ENCODE measurements around the gene NCOR2.

Gene NCOR2

DNA sequence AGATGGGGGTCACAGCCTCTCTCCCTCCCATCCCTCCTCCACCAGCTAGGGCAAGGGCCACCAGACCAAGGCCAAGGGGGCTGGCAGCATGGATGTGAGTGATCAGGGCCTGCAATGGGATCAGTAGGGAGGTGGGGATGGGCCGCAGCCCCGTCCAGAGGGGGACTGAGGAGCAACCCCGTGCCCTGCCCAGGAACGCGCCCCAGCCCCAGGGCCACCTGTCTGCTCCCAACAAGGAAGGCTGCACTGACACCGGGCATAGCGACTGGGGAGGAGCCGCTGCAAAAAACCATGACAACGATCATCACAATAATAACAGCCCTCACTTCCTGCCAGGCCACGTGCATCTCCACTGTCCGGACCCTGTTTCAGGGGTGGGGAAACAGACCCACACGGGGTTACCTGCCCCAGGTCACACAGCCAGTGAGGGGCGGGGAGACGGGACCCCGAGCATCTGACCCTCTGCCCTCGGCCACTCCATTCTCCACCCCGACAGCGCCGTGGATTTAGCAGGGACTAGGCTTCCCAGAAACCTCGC, 24.3 kb downstream of the NCOR2 start:
- Mint-ChIP-seq H3K36me3 (ENCODE audit: low read depth) (peaks cover 49% of the 10 kb centered on the region), H3K27me3 (no peaks in the 10 kb centered on the region), H3K4me3 (no peak overlapping the region), H3K4me1 (ENCODE audit: low read depth) (peaks cover 87% of the 10 kb centered on the region), H3K27ac (peak overlapping the region; percentile 98), H3K9me3 (no peaks in the 10 kb centered on the region)
- intact Hi-C loops (cut with micrococcal nuclease): no loop called here

DNA sequence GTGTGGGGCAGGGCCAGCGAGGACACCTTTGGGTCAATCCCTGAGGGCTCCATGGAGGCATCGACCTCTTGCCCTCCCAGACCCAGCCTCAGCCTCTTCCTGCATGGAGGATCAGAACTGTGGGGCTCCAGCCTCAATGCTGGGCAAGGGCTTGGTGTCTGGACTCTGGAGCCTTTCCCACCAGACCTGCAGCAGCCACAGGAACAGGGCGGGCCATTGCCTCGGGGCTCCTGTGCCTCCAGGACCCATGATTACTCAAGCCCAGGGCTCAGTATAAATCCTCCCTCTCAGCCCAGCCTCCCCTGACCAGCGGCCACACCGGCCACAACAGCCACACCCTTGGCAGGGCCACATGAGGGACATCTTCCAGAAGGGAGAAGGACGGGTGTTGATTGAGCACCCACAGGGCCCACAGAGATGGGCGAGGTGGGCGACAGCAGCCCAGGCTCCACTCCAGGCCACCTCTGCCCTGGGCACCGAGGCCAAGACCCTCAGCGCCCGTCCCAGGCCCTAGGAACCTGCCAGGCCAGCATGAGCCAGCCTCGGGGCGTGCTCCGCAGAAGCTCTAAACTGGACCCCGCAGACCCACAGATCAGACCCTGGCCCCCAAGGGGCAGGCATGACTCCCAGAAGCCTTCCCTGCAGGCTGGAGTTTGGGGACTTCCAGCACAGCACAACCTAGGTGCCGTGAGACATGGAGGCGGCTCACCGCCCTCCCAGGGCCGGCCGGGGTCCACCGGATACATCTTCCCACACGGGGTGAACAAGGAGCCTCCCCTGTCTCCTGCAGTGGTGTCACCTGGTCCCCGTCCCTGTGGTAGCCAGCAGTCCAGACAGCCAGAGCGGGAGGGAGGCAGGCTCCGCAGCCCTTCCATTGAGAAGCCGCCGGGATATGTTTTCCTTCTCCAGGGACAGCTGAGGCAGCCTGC, 25.1 kb downstream of the NCOR2 start:
- intact Hi-C loops (cut with micrococcal nuclease): no loop called here
- Mint-ChIP-seq H3K4me3 (no peak overlapping the region), H3K27ac (peak overlapping the region; percentile 98), H3K27me3 (no peaks in the 10 kb centered on the region), H3K9me3 (no peaks in the 10 kb centered on the region), H3K4me1 (ENCODE audit: low read depth) (peaks cover 87% of the 10 kb centered on the region), H3K36me3 (ENCODE audit: low read depth) (peaks cover 49% of the 10 kb centered on the region)

DNA sequence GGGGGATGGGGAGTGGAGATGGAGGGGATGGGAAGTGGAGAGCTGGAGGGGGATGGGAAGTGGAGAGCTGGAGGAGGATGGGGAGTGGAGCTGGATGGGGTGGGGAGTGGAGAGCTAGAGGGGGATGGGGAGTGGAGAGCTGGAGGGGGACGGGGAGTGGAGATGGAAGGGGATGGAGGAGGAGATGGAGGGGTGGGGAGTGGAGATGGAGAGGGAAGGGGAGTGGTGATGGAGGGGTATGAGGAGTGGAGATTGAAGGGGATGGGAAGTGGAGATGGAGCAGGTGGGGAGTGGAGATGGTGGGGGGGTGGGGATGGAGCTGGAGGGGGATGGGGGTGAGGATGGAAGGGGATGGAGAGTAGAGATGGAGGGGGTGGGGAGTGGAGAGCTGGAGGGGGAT, 26.1 kb downstream of the NCOR2 start:
- Mint-ChIP-seq H3K4me3 (no peak overlapping the region), H3K27ac (no peak overlapping the region), H3K9me3 (no peaks in the 10 kb centered on the region), H3K4me1 (ENCODE audit: low read depth) (peaks cover 86% of the 10 kb centered on the region), H3K36me3 (ENCODE audit: low read depth) (peaks cover 57% of the 10 kb centered on the region), H3K27me3 (no peaks in the 10 kb centered on the region)
- intact Hi-C loops (cut with micrococcal nuclease): no loop called here

GRCh38 chr12:124539084-124540041, 28.0 kb downstream of the NCOR2 start:
- H3K36me3 Mint-ChIP-seq (ENCODE audit: low read depth): peaks cover 68% of the 10 kb centered on the region
- intact Hi-C loops (cut with micrococcal nuclease): no loop called here
- no peaks in the 10 kb centered on the region for H3K9me3 Mint-ChIP-seq
- H3K27ac Mint-ChIP-seq: peak overlapping the region; percentile 57
- peaks cover 86% of the 10 kb centered on the region for H3K4me1 Mint-ChIP-seq (ENCODE audit: low read depth)
- H3K27me3 Mint-ChIP-seq: no peaks in the 10 kb centered on the region
- H3K4me3 Mint-ChIP-seq: peak overlapping the region; percentile 30

DNA sequence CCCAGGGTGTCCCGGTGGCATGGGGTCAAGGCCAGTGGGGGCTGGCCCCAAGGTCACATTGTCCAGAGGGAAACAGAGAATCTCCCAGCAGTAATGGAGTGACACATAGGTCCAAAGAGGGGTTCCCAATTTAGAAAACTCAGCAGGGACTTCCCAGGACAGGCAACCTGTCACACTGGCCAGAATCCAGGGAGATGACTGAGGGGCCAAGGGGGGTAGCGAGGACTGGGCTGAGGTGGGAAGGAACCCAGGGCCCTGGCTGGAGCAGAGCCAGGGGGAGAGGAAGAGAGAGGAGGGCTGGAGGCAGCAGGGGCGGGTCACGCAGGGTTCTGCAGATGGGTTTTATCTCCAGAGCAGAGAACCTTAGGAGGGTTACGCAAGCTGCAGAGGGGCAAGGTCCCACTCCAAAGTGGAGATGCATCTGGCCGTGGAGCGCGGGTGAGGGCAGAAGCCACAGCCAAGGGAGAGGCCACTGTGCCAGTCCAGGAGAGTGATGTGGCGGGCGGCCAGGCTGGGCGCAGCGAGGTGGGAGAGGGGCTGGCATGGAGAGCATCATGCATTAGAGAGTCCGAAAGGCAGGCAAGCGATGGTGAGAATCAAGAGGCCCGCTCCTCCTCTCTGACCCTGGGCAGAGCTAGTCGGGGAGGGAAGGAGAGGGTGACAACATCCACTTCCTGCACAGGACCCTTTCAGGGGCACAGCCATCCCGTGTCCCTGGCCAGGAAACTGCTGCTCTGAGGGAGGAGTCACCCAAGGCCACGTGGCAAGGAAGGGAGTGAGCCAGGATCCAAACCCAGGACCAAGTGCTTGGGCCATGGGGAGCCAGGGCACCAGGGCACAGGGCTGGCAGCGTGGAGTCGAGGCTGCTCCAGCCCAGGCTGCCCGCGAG, 29.0 kb downstream of the NCOR2 start:
- no peaks in the 10 kb centered on the region for H3K27me3 Mint-ChIP-seq
- H3K4me3 Mint-ChIP-seq: no peak overlapping the region
- H3K27ac Mint-ChIP-seq: peak overlapping the region; percentile 57
- H3K4me1 Mint-ChIP-seq (ENCODE audit: low read depth): peaks cover 84% of the 10 kb centered on the region
- H3K36me3 Mint-ChIP-seq (ENCODE audit: low read depth): peaks cover 71% of the 10 kb centered on the region
- no peaks in the 10 kb centered on the region for H3K9me3 Mint-ChIP-seq
- intact Hi-C loops (cut with micrococcal nuclease): no loop called here

DNA sequence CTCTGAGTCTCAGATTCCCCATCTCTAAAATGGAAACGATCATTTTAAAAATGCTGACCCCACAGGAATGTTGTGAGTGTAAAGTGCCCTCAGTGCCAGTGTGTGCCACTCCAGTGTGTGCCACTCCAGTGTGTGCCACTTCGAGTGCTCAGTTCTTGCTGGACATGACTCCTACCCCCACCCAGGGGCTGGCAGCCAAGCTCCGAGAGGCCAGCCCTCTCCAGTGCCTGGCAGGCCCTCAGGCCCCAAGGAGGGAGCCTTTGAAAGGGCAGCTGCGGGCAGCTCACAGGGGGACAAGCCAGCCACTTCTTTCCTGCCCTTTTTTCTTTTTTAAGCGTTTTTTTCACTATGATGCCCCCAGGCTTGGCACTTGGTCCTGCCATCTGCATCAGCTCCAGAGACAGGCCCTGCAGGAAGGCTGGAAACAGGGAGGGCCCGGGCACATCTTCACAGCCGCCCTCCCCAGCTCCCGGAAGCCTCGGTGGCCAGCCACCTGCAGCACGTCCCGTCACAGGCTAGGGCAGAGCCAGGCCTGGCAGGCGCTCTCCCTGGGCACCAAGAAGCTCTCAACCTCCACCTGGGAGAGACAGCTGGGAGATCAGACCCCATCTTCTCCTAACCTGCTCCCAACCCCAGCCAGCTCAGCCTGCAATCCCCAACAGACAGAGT, 29.8 kb downstream of the NCOR2 start:
- H3K9me3 Mint-ChIP-seq: no peaks in the 10 kb centered on the region
- peaks cover 76% of the 10 kb centered on the region for H3K36me3 Mint-ChIP-seq (ENCODE audit: low read depth)
- peaks cover 84% of the 10 kb centered on the region for H3K4me1 Mint-ChIP-seq (ENCODE audit: low read depth)
- H3K27ac Mint-ChIP-seq: peak overlapping the region; percentile 57
- H3K27me3 Mint-ChIP-seq: no peaks in the 10 kb centered on the region
- no peak overlapping the region for H3K4me3 Mint-ChIP-seq
- intact Hi-C loops (cut with micrococcal nuclease): no loop called here

- Mint-ChIP-seq H3K27ac (no peak overlapping the region), H3K4me3 (no peak overlapping the region), H3K9me3 (no peaks in the 10 kb centered on the region), H3K36me3 (ENCODE audit: low read depth) (peaks cover 79% of the 10 kb centered on the region), H3K4me1 (ENCODE audit: low read depth) (peaks cover 83% of the 10 kb centered on the region), H3K27me3 (no peaks in the 10 kb centered on the region)
- intact Hi-C loops (cut with micrococcal nuclease): no loop called here
Observed at GRCh38 chr12:124536641-124537040, 30.8 kb downstream of the NCOR2 start.

DNA sequence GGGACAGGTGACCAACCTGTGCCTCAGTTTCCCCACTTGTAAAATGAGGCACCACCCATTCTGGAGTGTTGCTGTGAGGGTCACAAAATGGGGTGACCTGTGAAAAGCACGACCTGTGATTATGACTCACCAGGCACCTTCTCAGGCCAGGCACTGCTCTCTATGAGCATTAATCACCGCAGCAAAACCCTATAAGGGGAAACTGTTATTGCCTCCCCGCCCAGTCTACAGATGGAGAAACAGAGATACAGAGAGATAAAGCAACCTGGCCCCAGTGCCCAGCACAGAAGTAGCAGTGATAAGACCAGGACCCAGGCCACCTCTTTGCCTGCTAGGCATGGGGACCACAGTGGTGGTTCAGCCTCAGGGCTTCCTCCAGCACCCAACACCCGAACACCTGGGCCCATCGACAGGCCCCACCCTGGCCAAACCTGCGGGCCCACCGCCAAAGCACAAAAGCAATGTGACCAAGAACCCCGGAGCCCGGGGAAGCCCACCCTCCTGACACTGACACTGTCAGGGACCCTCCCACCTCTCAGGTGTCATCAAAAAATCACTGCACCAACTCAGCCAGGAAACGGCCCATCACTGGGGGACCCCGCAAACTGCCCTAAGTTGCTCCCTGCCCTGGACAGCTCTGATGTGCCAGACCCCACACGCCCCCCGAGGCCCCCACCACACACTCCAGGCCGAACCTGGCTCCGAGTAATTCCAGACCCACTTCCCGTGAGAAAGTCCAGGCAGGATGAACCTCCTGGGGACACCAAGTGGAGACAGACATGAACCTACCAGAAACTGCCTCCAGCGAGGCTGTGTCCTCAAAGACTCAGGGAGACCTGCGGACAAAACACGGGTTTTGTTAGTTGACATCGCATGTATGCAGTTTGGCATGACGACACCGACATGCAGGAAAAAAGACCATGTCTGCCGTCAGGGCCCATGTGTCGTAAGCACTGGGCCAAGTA, 32.4 kb downstream of the NCOR2 start:
- H3K9me3 Mint-ChIP-seq: no peaks in the 10 kb centered on the region

DNA sequence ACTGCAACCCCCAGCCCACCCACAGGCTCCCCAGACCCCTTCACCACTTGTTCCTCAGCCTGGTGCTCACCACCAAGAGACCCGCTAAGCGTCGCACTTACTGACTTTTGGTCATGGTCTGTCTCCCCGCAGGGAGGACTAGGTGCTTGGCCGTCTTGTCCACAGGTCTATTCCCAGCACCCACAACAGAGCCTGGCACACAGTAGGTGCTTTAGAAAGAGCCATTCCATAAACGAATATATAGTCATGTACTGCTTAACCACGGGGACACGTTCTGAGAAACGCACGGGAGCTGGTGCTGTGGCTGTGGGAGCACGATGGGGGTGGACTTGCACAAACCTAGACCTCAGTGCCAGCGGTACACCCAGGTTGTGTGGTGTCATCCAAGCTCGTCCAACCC, 34.0 kb downstream of the NCOR2 start:
- no peaks in the 10 kb centered on the region for H3K27me3 Mint-ChIP-seq
- intact Hi-C loops (cut with micrococcal nuclease): no loop called here
- H3K4me1 Mint-ChIP-seq (ENCODE audit: low read depth): peaks cover 80% of the 10 kb centered on the region
- no peak overlapping the region for H3K4me3 Mint-ChIP-seq
- H3K27ac Mint-ChIP-seq: peak overlapping the region; percentile 48
- peaks cover 96% of the 10 kb centered on the region for H3K36me3 Mint-ChIP-seq (ENCODE audit: low read depth)
- no peaks in the 10 kb centered on the region for H3K9me3 Mint-ChIP-seq

More for the DNA sequence above, 32.4 kb downstream of the NCOR2 start:
- Mint-ChIP-seq H3K27ac (no peak overlapping the region), H3K4me3 (no peak overlapping the region), H3K27me3 (no peaks in the 10 kb centered on the region), H3K36me3 (ENCODE audit: low read depth) (peaks cover 94% of the 10 kb centered on the region), H3K4me1 (ENCODE audit: low read depth) (peaks cover 94% of the 10 kb centered on the region)
- intact Hi-C loops (cut with micrococcal nuclease): no loop called here

GRCh38 chr12:124532967-124533366, 34.4 kb downstream of the NCOR2 start:
- peaks cover 96% of the 10 kb centered on the region for H3K36me3 Mint-ChIP-seq (ENCODE audit: low read depth)
- H3K4me1 Mint-ChIP-seq (ENCODE audit: low read depth): peaks cover 80% of the 10 kb centered on the region
- H3K9me3 Mint-ChIP-seq: no peaks in the 10 kb centered on the region
- H3K27ac Mint-ChIP-seq: peak overlapping the region; percentile 48
- no peaks in the 10 kb centered on the region for H3K27me3 Mint-ChIP-seq
- intact Hi-C loops (cut with micrococcal nuclease): no loop called here
- H3K4me3 Mint-ChIP-seq: no peak overlapping the region

DNA sequence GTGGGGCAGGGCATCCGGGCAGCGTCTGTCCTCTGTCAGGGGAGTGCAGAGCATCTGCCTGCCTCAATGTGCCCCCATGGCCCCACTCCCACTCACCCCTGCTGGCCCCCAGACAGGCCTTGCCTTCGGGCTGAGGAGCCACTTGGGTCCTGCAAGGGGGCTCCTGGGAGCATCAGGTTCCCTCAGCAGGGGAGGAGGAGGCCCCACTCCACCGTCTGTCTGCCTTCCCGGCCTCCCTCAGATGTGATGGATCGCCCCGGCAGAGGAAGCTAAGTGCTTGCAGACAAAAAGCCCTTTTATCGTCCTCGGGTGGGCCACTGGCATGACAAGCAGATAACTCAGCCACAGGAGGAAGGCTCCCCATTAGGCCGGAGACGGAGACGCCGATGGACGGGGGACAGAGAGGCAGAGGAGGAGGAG, 35.1 kb downstream of the NCOR2 start:
- no peaks in the 10 kb centered on the region for H3K27me3 Mint-ChIP-seq
- peaks cover 77% of the 10 kb centered on the region for H3K4me1 Mint-ChIP-seq (ENCODE audit: low read depth)
- H3K4me3 Mint-ChIP-seq: no peak overlapping the region
- intact Hi-C loops (cut with micrococcal nuclease): no loop called here
- no peaks in the 10 kb centered on the region for H3K9me3 Mint-ChIP-seq
- peaks cover 96% of the 10 kb centered on the region for H3K36me3 Mint-ChIP-seq (ENCODE audit: low read depth)
- H3K27ac Mint-ChIP-seq: no peak overlapping the region

GRCh38 chr12:124531906-124532305, 35.5 kb downstream of the NCOR2 start:
- no peaks in the 10 kb centered on the region for H3K27me3 Mint-ChIP-seq
- no peak overlapping the region for H3K4me3 Mint-ChIP-seq
- H3K27ac Mint-ChIP-seq: no peak overlapping the region
- peaks cover 96% of the 10 kb centered on the region for H3K36me3 Mint-ChIP-seq (ENCODE audit: low read depth)
- intact Hi-C loops (cut with micrococcal nuclease): no loop called here
- H3K4me1 Mint-ChIP-seq (ENCODE audit: low read depth): peaks cover 76% of the 10 kb centered on the region
- H3K9me3 Mint-ChIP-seq: no peaks in the 10 kb centered on the region
